ENCODE measurements around the gene ATF4.

Gene ATF4

GRCh38 chr22:39568278-39568981 is 48.1 kb downstream of the ATF4 start:
- Histone ChIP-seq H3K9ac (ENCODE audit: insufficient read length) (peak overlapping the region; percentile 34), H3K4me3 (peak overlapping the region; percentile 53), H3K27ac (peak overlapping the region; percentile 100), H3K9me3 (ENCODE audit: low read depth, low read length) (no peaks in the 10 kb centered on the region), H3K36me3 (ENCODE audit: insufficient read depth, low read length) (no peaks in the 10 kb centered on the region)
- no peak for DNase-seq (ENCODE audit: low read depth, low spot score)
- no peak for TF ChIP-seq EZH2 (IDR thresholded peaks at IDR 0.05)
- TF ChIP-seq FOXP2 (optimal IDR thresholded peaks at IDR 0.05; ENCODE audit: control extremely low read depth, extremely low read length, insufficient read depth) = no peak
- no peak for TF ChIP-seq POLR2AphosphoS5 (IDR thresholded peaks at IDR 0.05; ENCODE audit: borderline replicate concordance, low read depth, low read length)

- no peaks in the 10 kb centered on the region for H3K9me3 ChIP-seq (ENCODE audit: low read depth, low read length)
- peak overlapping the region; percentile 34 for H3K9ac ChIP-seq (ENCODE audit: insufficient read length)
- no peak for DNase-seq (ENCODE audit: low read depth, low spot score)
- TF ChIP-seq FOXP2 (optimal IDR thresholded peaks at IDR 0.05; ENCODE audit: control extremely low read depth, extremely low read length, insufficient read depth) (no peak), POLR2AphosphoS5 (IDR thresholded peaks at IDR 0.05; ENCODE audit: borderline replicate concordance, low read depth, low read length) (no peak), EZH2 (IDR thresholded peaks at IDR 0.05) (no peak)
- no peak overlapping the region for H3K4me3 ChIP-seq
- no peaks in the 10 kb centered on the region for H3K36me3 ChIP-seq (ENCODE audit: insufficient read depth, low read length)
- H3K27ac ChIP-seq = peak overlapping the region; percentile 100
Observed at GRCh38 chr22:39569066-39569465, 48.7 kb downstream of the ATF4 start.

DNA sequence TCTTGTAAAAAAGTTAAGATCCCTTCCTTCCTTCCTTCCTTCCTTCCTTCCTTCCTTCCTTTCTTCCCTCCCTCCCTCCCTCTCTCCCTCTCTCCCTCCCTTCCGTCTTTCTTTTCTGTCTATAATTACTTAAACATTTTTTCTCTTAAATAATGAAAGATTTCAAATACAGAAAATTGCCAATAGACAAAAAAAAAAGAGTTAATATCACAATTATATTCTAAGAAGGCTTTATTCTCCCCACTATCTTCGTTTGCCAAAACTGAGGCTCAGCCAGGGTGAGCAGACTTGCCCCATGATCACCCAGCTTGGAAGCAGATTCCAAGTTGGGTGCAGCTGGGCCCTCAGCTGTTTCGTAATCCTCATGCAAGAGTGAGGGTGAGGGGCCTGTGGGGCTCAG is 49.9 kb downstream of the ATF4 start:
- DNase-seq (ENCODE audit: low read depth, low spot score) = peak; percentile 90
- H3K36me3 ChIP-seq (ENCODE audit: insufficient read depth, low read length) = no peaks in the 10 kb centered on the region
- H3K9me3 ChIP-seq (ENCODE audit: low read depth, low read length) = no peaks in the 10 kb centered on the region
- H3K27ac ChIP-seq = peak overlapping the region; percentile 100
- peak overlapping the region; percentile 72 for H3K9ac ChIP-seq (ENCODE audit: insufficient read length)
- TF ChIP-seq FOXP2 (optimal IDR thresholded peaks at IDR 0.05; ENCODE audit: control extremely low read depth, extremely low read length, insufficient read depth) = no peak
- no peak for TF ChIP-seq EZH2 (IDR thresholded peaks at IDR 0.05)
- no peak for TF ChIP-seq POLR2AphosphoS5 (IDR thresholded peaks at IDR 0.05; ENCODE audit: borderline replicate concordance, low read depth, low read length)
- H3K4me3 ChIP-seq = peak overlapping the region; percentile 71

DNA sequence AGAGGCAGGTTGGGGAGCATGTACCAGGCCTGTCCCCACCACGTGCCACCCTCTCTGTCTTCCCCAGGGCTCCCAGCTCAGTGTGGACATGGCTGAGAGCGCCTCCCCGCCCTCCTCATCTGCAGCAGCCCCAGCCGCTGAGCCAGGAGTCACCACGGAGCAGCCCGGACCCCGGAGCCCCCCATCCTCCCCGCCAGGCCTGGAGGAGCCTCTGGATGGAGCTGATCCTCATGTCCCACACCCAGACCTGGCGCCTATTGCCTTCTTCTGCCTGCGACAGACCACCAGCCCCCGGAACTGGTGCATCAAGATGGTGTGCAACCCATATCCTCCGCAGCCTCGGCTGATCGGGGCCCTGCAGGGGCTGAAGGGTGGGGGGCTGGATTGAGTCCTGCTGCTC is 50.3 kb downstream of the ATF4 start, which contains the start of gene CACNA1I:
Gene CACNA1I, plus strand, starts transcription at position 89 of the 400 bp plus-strand sequence. Its CDS starts 0 bp downstream, at position 89.
- H3K27ac ChIP-seq = peak within 1 kb of the TSS; percentile 100
- no peak for TF ChIP-seq FOXP2 (optimal IDR thresholded peaks at IDR 0.05; ENCODE audit: control extremely low read depth, extremely low read length, insufficient read depth)
- no peak for TF ChIP-seq POLR2AphosphoS5 (IDR thresholded peaks at IDR 0.05; ENCODE audit: borderline replicate concordance, low read depth, low read length)
- TF ChIP-seq EZH2 (IDR thresholded peaks at IDR 0.05) = no peak
- peak within 1 kb of the TSS; percentile 71 for H3K4me3 ChIP-seq
- peak within 1 kb of the TSS; percentile 72 for H3K9ac ChIP-seq (ENCODE audit: insufficient read length)
- DNase-seq (ENCODE audit: low read depth, low spot score) = no peak
- no peaks in the 10 kb centered on the region for H3K9me3 ChIP-seq (ENCODE audit: low read depth, low read length)
- H3K36me3 ChIP-seq (ENCODE audit: insufficient read depth, low read length) = no peaks in the 10 kb centered on the region

DNA sequence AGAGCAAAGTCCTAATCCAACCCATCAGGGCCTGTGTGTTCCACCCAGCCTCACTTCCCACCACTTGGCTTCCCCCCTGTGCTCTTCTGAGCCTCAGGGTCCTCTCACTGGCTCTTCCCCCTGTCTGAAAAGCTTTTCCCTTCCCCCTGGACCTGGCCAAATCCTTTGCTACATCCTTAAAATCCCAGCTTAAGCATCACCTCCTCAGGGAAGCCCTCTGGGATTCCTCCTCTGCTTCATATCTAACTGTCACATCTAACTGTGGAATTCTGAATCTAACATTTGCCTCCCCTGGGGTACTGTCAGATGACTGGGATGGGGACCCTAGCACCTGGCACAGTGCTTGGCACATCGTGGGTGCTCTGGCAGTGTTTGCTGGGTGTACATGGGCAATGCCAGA is 51.2 kb downstream of the ATF4 start:
- no peak for TF ChIP-seq POLR2AphosphoS5 (IDR thresholded peaks at IDR 0.05; ENCODE audit: borderline replicate concordance, low read depth, low read length)
- TF ChIP-seq FOXP2 (optimal IDR thresholded peaks at IDR 0.05; ENCODE audit: control extremely low read depth, extremely low read length, insufficient read depth) = no peak
- no peak for TF ChIP-seq EZH2 (IDR thresholded peaks at IDR 0.05)
- DNase-seq (ENCODE audit: low read depth, low spot score) = no peak
- H3K9ac ChIP-seq (ENCODE audit: insufficient read length) = peak overlapping the region; percentile 72
- H3K9me3 ChIP-seq (ENCODE audit: low read depth, low read length) = no peaks in the 10 kb centered on the region
- peak overlapping the region; percentile 100 for H3K27ac ChIP-seq
- peak overlapping the region; percentile 34 for H3K4me3 ChIP-seq
- no peaks in the 10 kb centered on the region for H3K36me3 ChIP-seq (ENCODE audit: insufficient read depth, low read length)

All from SK-N-MC (cell line).